NCI-H1930 (cell line): ENCODE data around the gene GCNA.
"Not testable (repeated sequence)": the region's sequence is repeated elsewhere in the genome, so short reads cannot be mapped to it uniquely, and the experiment has no call there.

Source experiments
- DNase-seq, 2 experiments: peaks; one replicate each; lab custom pipeline; 2025; lab: John Stamatoyannopoulos, UW

Gene GCNA

GRCh38 chrX:71559773-71560172 lies 18.5 kb upstream of the GCNA start:
- not testable (repeated sequence) for DNase-seq

- no peak for DNase-seq
These were observed 14.3 kb upstream of the GCNA start for GRCh38 chrX:71563921-71564320.

- no peak for DNase-seq
These were observed 12.7 kb upstream of the GCNA start for GRCh38 chrX:71565474-71566041.

- DNase-seq = not testable (repeated sequence)
These were observed 6.8 kb upstream of the GCNA start for GRCh38 chrX:71571390-71571789.

GRCh38 chrX:71573590-71573989 lies 4.6 kb upstream of the GCNA start:
- no peak for DNase-seq

GRCh38 chrX:71577682-71578081 lies 555 bp upstream of the GCNA start:
- DNase-seq = no peak

- no peak for DNase-seq
These were observed 1.1 kb downstream of the GCNA start for GRCh38 chrX:71579136-71579989.

GRCh38 chrX:71579990-71580380 lies 1.7 kb downstream of the GCNA start:
- no peak for DNase-seq

GRCh38 chrX:71581210-71581609 lies 3.0 kb downstream of the GCNA start:
- DNase-seq = no peak

- DNase-seq = no peak
These were observed 8.7 kb downstream of the GCNA start for GRCh38 chrX:71586929-71587328.

- not testable (repeated sequence) for DNase-seq
These were observed 15.0 kb downstream of the GCNA start for GRCh38 chrX:71593210-71593609.

GRCh38 chrX:71599965-71600364 lies 21.7 kb downstream of the GCNA start:
- no peak for DNase-seq

GRCh38 chrX:71603618-71604017 lies 25.4 kb downstream of the GCNA start:
- no peak for DNase-seq

GRCh38 chrX:71604141-71604540 lies 25.9 kb downstream of the GCNA start:
- DNase-seq = no peak

- DNase-seq = no peak
These were observed 26.7 kb downstream of the GCNA start for GRCh38 chrX:71604796-71605568.

GRCh38 chrX:71606536-71607216 lies 28.4 kb downstream of the GCNA start:
- no peak for DNase-seq

GRCh38 chrX:71607488-71607887 lies 29.3 kb downstream of the GCNA start:
- no peak for DNase-seq

- no peak for DNase-seq
These were observed 31.0 kb downstream of the GCNA start for GRCh38 chrX:71609095-71609750.

GRCh38 chrX:71611736-71612135 lies 33.5 kb downstream of the GCNA start:
- DNase-seq = not testable (repeated sequence)

GRCh38 chrX:71612256-71612655 lies 34.0 kb downstream of the GCNA start:
- DNase-seq = no peak

- DNase-seq = no peak
These were observed 36.8 kb downstream of the GCNA start for GRCh38 chrX:71615056-71615455.

GRCh38 chrX:71615954-71616353 lies 37.7 kb downstream of the GCNA start:
- no peak for DNase-seq
